K562 (cell line): ENCODE results near the gene CHD2. TPM values are rescaled to one million over a fixed set of nuclear protein-coding genes. Genes with fewer than 3 reads are reported as not detected.

Experiments
- ATAC-seq: fragments of 200-7000 bp; cut with Tn5 transposase; 3 replicates; pipeline ENCODE4 v1.9.1; 2020; ENCODE audit warnings: moderate library complexity
- BruUV-seq: library from RNA; stranded (reverse); fragments of 400-500 nt; replicated peaks from 2 replicates; lab custom pipeline; 2021; lab: Mats Ljungman, UMichigan
- CTCF ChIA-PET: fragments of 300-600 bp; formaldehyde crosslinking; extraction: SDS; loops from one replicate; lab custom pipeline; 2021; ENCODE audit warnings: low intra/inter-chr PET ratio; lab: Yijun Ruan, JAX
- POLR2A ChIA-PET: fragments of 300-600, 350-650 bp; sonication (Branson Sonifier 250); formaldehyde crosslinking; extraction: SDS; loops from one replicate; lab custom pipeline; 2021; ENCODE audit warnings: antibody characterized with exemption, inconsistent platforms; lab: Yijun Ruan, JAX
- DNase-seq, 4 experiments: peaks; one replicate each; pipeline versions ENCODE4 v3.0.0 to v3.0.0-alpha.2; 2011 to 2018; ENCODE audit warnings: low spot score in 3 of 4, mixed read lengths in 3 of 4; ENCODE audit errors: extremely low read depth in 1 of 4
- FAIRE-seq: peaks from 2 replicates; lab custom pipeline; 2011; peaks lifted over from hg19 to GRCh38; lab: Jason Lieb, UNC
- H2AFZ ChIP-seq: 2 replicates; pipeline ENCODE4 v1.6.0; 2011; ENCODE audit warnings: low read depth, low read length, control low read depth, inconsistent platforms
- H3K27ac ChIP-seq: fragments of 200-600 bp; 3 replicates; pipeline ENCODE4 v1.8.0; 2011; ENCODE audit warnings: low read depth, mild to moderate bottlenecking, control low read depth, inconsistent platforms, low read length, moderate library complexity, mixed read lengths; ENCODE audit errors: extremely low read depth
- H3K27me3 ChIP-seq, 2 experiments: fragments of 300-600 bp in 1 of 2; 2 replicates in 1 of 2; 3 replicates in 1 of 2; pipeline versions ENCODE4 v1.6.0 to v1.8.0; 2011; ENCODE audit warnings: inconsistent platforms in 2 of 2, low read length in 2 of 2, mild to moderate bottlenecking in 1 of 2, mixed read lengths in 1 of 2, moderate library complexity in 1 of 2; ENCODE audit not compliant: control insufficient read depth in 2 of 2, insufficient read depth in 2 of 2
- H3K36me3 ChIP-seq: fragments of 300-600 bp; 3 replicates; pipeline ENCODE4 v1.8.0; 2011; ENCODE audit warnings: mild to moderate bottlenecking, low read length, inconsistent platforms; ENCODE audit not compliant: control insufficient read depth, insufficient read depth
- H3K4me1 ChIP-seq, 2 experiments: fragments of 200-600 bp in 1 of 2; replicated peaks in 1 of 2; 2 replicates in 1 of 2; 3 replicates in 1 of 2; pipeline versions ENCODE4 v1.5.1 to v1.8.0; 2011; ENCODE audit warnings: inconsistent platforms in 2 of 2, low read length in 2 of 2, mild to moderate bottlenecking in 1 of 2, mixed read lengths in 1 of 2, moderate library complexity in 1 of 2; ENCODE audit not compliant: control insufficient read depth in 2 of 2, insufficient read depth in 2 of 2
- H3K4me2 ChIP-seq: 2 replicates; pipeline ENCODE4 v1.6.1; 2011; ENCODE audit warnings: low read length, control low read depth, inconsistent platforms, mixed read lengths; ENCODE audit not compliant: insufficient read depth
- H3K4me3 ChIP-seq: fragments of 200-600 bp; sonication (generic), shearing (Covaris generic); 2 replicates; pipeline ENCODE4 v1.5.1; 2016; ENCODE audit warnings: control low read depth, inconsistent platforms
- H3K79me2 ChIP-seq: fragments of 200-600 bp; 3 replicates; pipeline ENCODE4 v1.8.0; 2011; ENCODE audit warnings: low read length, inconsistent platforms; ENCODE audit not compliant: control insufficient read depth, insufficient read depth
- H3K9ac ChIP-seq, 2 experiments: 2 replicates each; pipeline versions ENCODE4 v1.6.0 to v1.6.1; 2011; ENCODE audit warnings: low read depth in 2 of 2, low read length in 2 of 2, control low read depth in 1 of 2, inconsistent platforms in 1 of 2, mild to moderate bottlenecking in 1 of 2, mixed read lengths in 1 of 2; ENCODE audit not compliant: insufficient read depth in 1 of 2
- H3K9me1 ChIP-seq: one replicate; pipeline ENCODE4 v1.6.0; 2011; ENCODE audit warnings: inconsistent platforms, mild to moderate bottlenecking, low read length, moderate library complexity; ENCODE audit not compliant: control insufficient read depth, insufficient read depth
- H3K9me3 ChIP-seq: replicated peaks from 2 replicates; pipeline ENCODE4 v1.5.1; 2011; ENCODE audit warnings: low read depth, low read length, inconsistent platforms; ENCODE audit not compliant: control insufficient read depth, insufficient read depth
- H4K20me1 ChIP-seq: replicated peaks from 2 replicates; pipeline ENCODE4 v1.6.1; 2011; ENCODE audit warnings: low read length, inconsistent platforms, mixed read lengths; ENCODE audit not compliant: control insufficient read depth, insufficient read depth
- BHLHE40 ChIP-seq: IDR thresholded peaks from 2 replicates; pipeline ENCODE4 v1.6.1; 2011; ENCODE audit warnings: low read length, improper control_type of control experiment
- C11orf30 ChIP-seq: fragments of 450-650 bp; IDR thresholded peaks from 2 replicates; pipeline ENCODE4 v1.6.1; 2016; ENCODE audit warnings: low read depth, mild to moderate bottlenecking
- CTBP1 ChIP-seq: fragments of 450-650 bp; IDR thresholded peaks from 2 replicates; pipeline ENCODE4 v1.6.1; 2016; ENCODE audit warnings: borderline replicate concordance
- DIDO1 ChIP-seq: fragments of 450-650 bp; IDR thresholded peaks from 2 replicates; pipeline ENCODE4 v1.6.1; 2016; ENCODE audit warnings: low read depth, missing biosample characterization, missing genetic modification characterization
- L3MBTL2 ChIP-seq: fragments of 450-650 bp; IDR thresholded peaks from 2 replicates; pipeline ENCODE4 v1.6.1; 2016; ENCODE audit warnings: mild to moderate bottlenecking, moderate library complexity
- MAX ChIP-seq: sonication (generic); formaldehyde crosslinking; IDR thresholded peaks from 2 replicates; pipeline ENCODE4 v1.9.0; 2022; ENCODE audit warnings: mild to moderate bottlenecking, missing genetic modification reagents
- TOE1 ChIP-seq, 2 experiments: fragments of 450-650 bp in 1 of 2; sonication (generic) in 1 of 2; formaldehyde crosslinking in 1 of 2; IDR thresholded peaks; 2 replicates each; pipeline versions ENCODE4 v1.7.1 to v1.8.0; 2016 to 2022; ENCODE audit warnings: borderline replicate concordance in 2 of 2, mild to moderate bottlenecking in 2 of 2, antibody characterized with exemption in 1 of 2, inconsistent platforms in 1 of 2, low read depth in 1 of 2, missing genetic modification reagents in 1 of 2, moderate library complexity in 1 of 2
- YY1 ChIP-seq, 3 experiments: IDR thresholded peaks; 2 replicates each; pipeline ENCODE4 v1.6.1; 2011; ENCODE audit warnings: low read length in 2 of 3, mild to moderate bottlenecking in 2 of 3, moderate library complexity in 2 of 3, borderline replicate concordance in 1 of 3, control low read depth in 1 of 3, low read depth in 1 of 3; ENCODE audit not compliant: insufficient read depth in 3 of 3, insufficient replicate concordance in 2 of 3, control insufficient read depth in 1 of 3, insufficient read length in 1 of 3; ENCODE audit errors: extremely low read depth in 1 of 3
- WGBS: fragments of 100-300 bp; shearing (Covaris generic); methylation state at CpG from one replicate; pipeline ENCODE4 v1.1.6; 2016; ENCODE audit warnings: low coverage, mixed read lengths; ENCODE audit not compliant: insufficient coverage; ENCODE audit errors: missing lambda C conversion rate; 5-methylcytosine and 5-hydroxymethylcytosine counted together
- in situ Hi-C: fragments of 300-500 bp; cut with MboI; formaldehyde crosslinking; loops from 4 replicates; pipeline ENCODE4 v1.15.0; 2018; ENCODE audit warnings: inconsistent platforms, mixed read lengths
- intact Hi-C: fragments of 100-400 bp; cut with micrococcal nuclease; formaldehyde crosslinking; loops from 2 replicates; pipeline ENCODE4 v1.14.2; 2022
- polyA plus RNA-seq, 8 experiments: library from polyadenylated mRNA; depleted of rRNA in 4 of 8; stranded (reverse) in 5 of 8; unstranded in 3 of 8; fragments of >200 nt; fragmentation: Nextera tagmentation in 2 of 8; fragmentation: Illumina TruSeq in 1 of 8; extraction: Ambion mirVana in 2 of 8; extraction: Trizol in 1 of 8; gene quantifications; 2 replicates each; pipeline versions ENCODE4 v1.2.1 to v1.2.3, GENCODE V29; 2011 to 2014; ENCODE audit warnings: inconsistent platforms in 1 of 8, missing spikeins in 1 of 8
- total RNA-seq, 7 experiments: library from RNA; depleted of rRNA in 6 of 7; stranded (reverse); fragments of >200 nt in 6 of 7; fragmentation: Illumina TruSeq in 2 of 7; extraction: Trizol in 2 of 7; gene quantifications; 2 replicates each; pipeline versions ENCODE4 v1.2.1 to v1.2.3, GENCODE V29; 2011 to 2021; ENCODE audit warnings: low replicate concordance in 1 of 7
- TF ChIP-seq, protein P1 (sequence below): sonication (generic); formaldehyde crosslinking; IDR thresholded peaks from 2 replicates; pipeline ENCODE4 v1.5.0; 2020; ENCODE audit warnings: missing genetic modification reagents
- TF ChIP-seq, protein P2 (sequence below), 2 experiments: fragments of 450-650 bp in 1 of 2; sonication (generic) in 1 of 2; formaldehyde crosslinking in 1 of 2; IDR thresholded peaks in 1 of 2; conservative IDR thresholded peaks in 1 of 2; 2 replicates each; pipeline versions ENCODE4 v1.6.1 to v1.8.1; 2016 to 2023; ENCODE audit warnings: mild to moderate bottlenecking in 2 of 2, moderate library complexity in 2 of 2, inconsistent platforms in 1 of 2, missing genetic modification reagents in 1 of 2
- TF ChIP-seq, protein P3 (sequence below): sonication (generic); formaldehyde crosslinking; IDR thresholded peaks from 2 replicates; pipeline ENCODE4 v1.9.0; 2022; ENCODE audit warnings: mild to moderate bottlenecking, missing genetic modification reagents
- TF ChIP-seq, protein P4 (sequence below): fragments of 250-450 bp; sonication (Bioruptor Pico); IDR thresholded peaks from 2 replicates; pipeline ENCODE4 v1.8.0; 2021; ENCODE audit warnings: moderate library complexity, mild to moderate bottlenecking, inconsistent platforms

The CHD2 gene
- total and polyA plus RNA-seq, 9 of the 15 experiments (the other 6 are each of a cell fraction or from before 2014, with no cell fraction given) = 38.9 to 70.8 (median 56.2) TPM

GRCh38 chr15:93036951-93037819, 137.1 kb downstream of the CHD2 start:
- H3K36me3 ChIP-seq = no peaks in the 10 kb centered on the region
- H2AFZ ChIP-seq = peak overlapping the region; percentile 91
- in situ Hi-C loops = loop anchor here (5.0 to 25.0 kb wide), 2 partner anchors 1085 to 1275 kb away; no protein-coding TSS in a partner anchor
- H4K20me1 ChIP-seq = no peaks in the 10 kb centered on the region; the same call in 1 of the 2 replicates
- intact Hi-C loops = loop anchor here (2.0 to 10.0 kb wide), 2 partner anchors 16 to 242 kb away; no protein-coding TSS in a partner anchor
- 0 out of 2 replicates have a peak overlapping the region, but pooled peaks have one; percentile 26 for H3K4me2 ChIP-seq
- ChIA-PET CTCF (no interaction called here), POLR2A (interaction anchor here (0.6 to 1.5 kb wide), 6 partner anchors 8 to 303 kb away, joined by 3 to 6 read pairs (median 3); no protein-coding TSS in a partner anchor)
- H3K4me3 ChIP-seq = no peak overlapping the region
- ATAC-seq (peak; percentile 54), FAIRE-seq (no peak), DNase-seq (peak in 2 of 4 experiments; percentile 34 to 41)
- no peaks in the 10 kb centered on the region for H3K9me3 ChIP-seq
- 0 out of 4 replicates have a peak overlapping the region, but pooled peaks of 1 of the 2 experiments have one; percentile 1 for H3K9ac ChIP-seq
- no TSS peak for BruUV-seq
- H3K27me3 ChIP-seq = peaks cover 9 to 38% of the 10 kb centered on the region in 2 experiments
- no peak overlapping the region for H3K27ac ChIP-seq
- H3K9me1 ChIP-seq = peaks cover 5% of the 10 kb centered on the region
- 11% methylated on average over 29 of the region's 29 CpGs for WGBS
- no peaks in the 10 kb centered on the region for H3K79me2 ChIP-seq
- peaks cover 10 to 20% of the 10 kb centered on the region in 2 experiments; a peak in 4 of 5 replicates for H3K4me1 ChIP-seq
- TF ChIP-seq DIDO1 (tag) (no peak), C11orf30 (peak; percentile 55; the same call in 1 of the 2 replicates), L3MBTL2 (peak; percentile 44; the same call in 1 of the 2 replicates), YY1 (IDR thresholded peaks at IDR 0.05; ENCODE audit: borderline replicate concordance in 1 of 3, control insufficient read depth in 1 of 3, extremely low read depth in 1 of 3, insufficient read depth in 3 of 3, insufficient read length in 1 of 3, insufficient replicate concordance in 2 of 3, low read depth in 1 of 3, low read length in 2 of 3) (peak in 1 of 3 experiments; percentile 52), TOE1 (IDR thresholded peaks at IDR 0.05; ENCODE audit: borderline replicate concordance) (no peak), TOE1 (CRISPR knock-in tag; IDR thresholded peaks at IDR 0.05; ENCODE audit: borderline replicate concordance, low read depth) (no peak), CTBP1 (0 out of 2 replicates have a peak, but pooled peaks have one; percentile 15), BHLHE40 (peak; percentile 48), MAX (CRISPR knock-in tag) (peak; percentile 61)
- TF ChIP-seq, protein P1, sequence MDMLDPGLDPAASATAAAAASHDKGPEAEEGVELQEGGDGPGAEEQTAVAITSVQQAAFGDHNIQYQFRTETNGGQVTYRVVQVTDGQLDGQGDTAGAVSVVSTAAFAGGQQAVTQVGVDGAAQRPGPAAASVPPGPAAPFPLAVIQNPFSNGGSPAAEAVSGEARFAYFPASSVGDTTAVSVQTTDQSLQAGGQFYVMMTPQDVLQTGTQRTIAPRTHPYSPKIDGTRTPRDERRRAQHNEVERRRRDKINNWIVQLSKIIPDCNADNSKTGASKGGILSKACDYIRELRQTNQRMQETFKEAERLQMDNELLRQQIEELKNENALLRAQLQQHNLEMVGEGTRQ (CRISPR knock-in tag) = peak; percentile 29; the same call in 1 of the 2 replicates
- TF ChIP-seq, protein P2, sequence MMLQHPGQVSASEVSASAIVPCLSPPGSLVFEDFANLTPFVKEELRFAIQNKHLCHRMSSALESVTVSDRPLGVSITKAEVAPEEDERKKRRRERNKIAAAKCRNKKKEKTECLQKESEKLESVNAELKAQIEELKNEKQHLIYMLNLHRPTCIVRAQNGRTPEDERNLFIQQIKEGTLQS (IDR thresholded peaks at IDR 0.05) = peak; percentile 48; the same call in 1 of the 2 replicates
- TF ChIP-seq, protein P2 (CRISPR knock-in tag; conservative IDR thresholded peaks at IDR 0.05) = no peak
- TF ChIP-seq, protein P3, sequence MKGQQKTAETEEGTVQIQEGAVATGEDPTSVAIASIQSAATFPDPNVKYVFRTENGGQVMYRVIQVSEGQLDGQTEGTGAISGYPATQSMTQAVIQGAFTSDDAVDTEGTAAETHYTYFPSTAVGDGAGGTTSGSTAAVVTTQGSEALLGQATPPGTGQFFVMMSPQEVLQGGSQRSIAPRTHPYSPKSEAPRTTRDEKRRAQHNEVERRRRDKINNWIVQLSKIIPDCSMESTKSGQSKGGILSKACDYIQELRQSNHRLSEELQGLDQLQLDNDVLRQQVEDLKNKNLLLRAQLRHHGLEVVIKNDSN (CRISPR knock-in tag) = peak; percentile 68
- TF ChIP-seq, protein P4, sequence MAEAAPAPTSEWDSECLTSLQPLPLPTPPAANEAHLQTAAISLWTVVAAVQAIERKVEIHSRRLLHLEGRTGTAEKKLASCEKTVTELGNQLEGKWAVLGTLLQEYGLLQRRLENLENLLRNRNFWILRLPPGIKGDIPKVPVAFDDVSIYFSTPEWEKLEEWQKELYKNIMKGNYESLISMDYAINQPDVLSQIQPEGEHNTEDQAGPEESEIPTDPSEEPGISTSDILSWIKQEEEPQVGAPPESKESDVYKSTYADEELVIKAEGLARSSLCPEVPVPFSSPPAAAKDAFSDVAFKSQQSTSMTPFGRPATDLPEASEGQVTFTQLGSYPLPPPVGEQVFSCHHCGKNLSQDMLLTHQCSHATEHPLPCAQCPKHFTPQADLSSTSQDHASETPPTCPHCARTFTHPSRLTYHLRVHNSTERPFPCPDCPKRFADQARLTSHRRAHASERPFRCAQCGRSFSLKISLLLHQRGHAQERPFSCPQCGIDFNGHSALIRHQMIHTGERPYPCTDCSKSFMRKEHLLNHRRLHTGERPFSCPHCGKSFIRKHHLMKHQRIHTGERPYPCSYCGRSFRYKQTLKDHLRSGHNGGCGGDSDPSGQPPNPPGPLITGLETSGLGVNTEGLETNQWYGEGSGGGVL (CRISPR knock-in tag) = no peak
